ENCODE data around the gene ATXN10. TPM values are rescaled to one million over a fixed set of nuclear protein-coding genes. Genes with fewer than 3 reads are reported as not detected.
"Not testable (repeated sequence)": the region's sequence is repeated elsewhere in the genome, so short reads cannot be mapped to it uniquely, and the experiment has no call there.

ATXN10 gene, protein sequence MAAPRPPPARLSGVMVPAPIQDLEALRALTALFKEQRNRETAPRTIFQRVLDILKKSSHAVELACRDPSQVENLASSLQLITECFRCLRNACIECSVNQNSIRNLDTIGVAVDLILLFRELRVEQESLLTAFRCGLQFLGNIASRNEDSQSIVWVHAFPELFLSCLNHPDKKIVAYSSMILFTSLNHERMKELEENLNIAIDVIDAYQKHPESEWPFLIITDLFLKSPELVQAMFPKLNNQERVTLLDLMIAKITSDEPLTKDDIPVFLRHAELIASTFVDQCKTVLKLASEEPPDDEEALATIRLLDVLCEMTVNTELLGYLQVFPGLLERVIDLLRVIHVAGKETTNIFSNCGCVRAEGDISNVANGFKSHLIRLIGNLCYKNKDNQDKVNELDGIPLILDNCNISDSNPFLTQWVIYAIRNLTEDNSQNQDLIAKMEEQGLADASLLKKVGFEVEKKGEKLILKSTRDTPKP
- 100 to 1,000 TPM; 283 to 328 (median 322) TPM for polyA plus RNA-seq (ENCODE audit: insufficient read length in 4 of 4)

GRCh38 chr22:45671783-45672563 is at the start of gene ATXN10:
ATXN10 (plus strand) TSS chr22:45671834; CDS start chr22:45672064, 230 bp downstream.
- peak; percentile 70 to 75 (median 72) for DNase-seq (ENCODE audit: low read depth in 4 of 4, low spot score in 3 of 4)

- DNase-seq (ENCODE audit: low read depth in 4 of 4, low spot score in 3 of 4): no peak
Observed at GRCh38 chr22:45621836-45622600, 49.6 kb upstream of the ATXN10 start.

GRCh38 chr22:45623464-45624145 is 48.0 kb upstream of the ATXN10 start:
- not testable (repeated sequence) for DNase-seq (ENCODE audit: low read depth in 4 of 4, low spot score in 3 of 4)

- no peak for DNase-seq (ENCODE audit: low read depth in 4 of 4, low spot score in 3 of 4)
Observed at GRCh38 chr22:45626198-45626651, 45.4 kb upstream of the ATXN10 start.

- no peak for DNase-seq (ENCODE audit: low read depth in 4 of 4, low spot score in 3 of 4)
Observed at GRCh38 chr22:45627489-45628233, 44.0 kb upstream of the ATXN10 start.

DNA sequence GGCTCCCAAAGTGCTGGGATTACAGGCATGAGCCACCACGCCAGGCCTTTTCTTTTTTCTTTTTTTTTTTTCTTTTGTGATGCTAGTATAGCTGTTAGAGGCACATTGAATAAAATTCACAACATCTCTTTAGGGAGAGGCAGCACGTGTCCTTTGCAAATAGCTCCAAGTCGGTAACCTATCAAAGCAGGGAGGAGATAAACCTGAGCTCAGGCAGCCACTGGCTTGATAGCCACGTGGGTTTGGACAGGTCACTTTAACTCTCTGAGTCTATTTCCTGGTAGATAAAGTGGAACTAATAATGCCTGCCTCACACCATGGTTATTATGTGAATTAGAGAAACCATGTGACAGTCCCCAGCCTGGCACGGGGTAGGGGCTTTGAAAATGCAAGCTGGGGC is 43.1 kb upstream of the ATXN10 start:
- no peak for DNase-seq (ENCODE audit: low read depth in 4 of 4, low spot score in 3 of 4)

GRCh38 chr22:45629469-45630089 is 42.1 kb upstream of the ATXN10 start:
- no peak for DNase-seq (ENCODE audit: low read depth in 4 of 4, low spot score in 3 of 4)

GRCh38 chr22:45630436-45630835 is 41.2 kb upstream of the ATXN10 start:
- DNase-seq (ENCODE audit: low read depth in 4 of 4, low spot score in 3 of 4): no peak

GRCh38 chr22:45631140-45631840 is 40.3 kb upstream of the ATXN10 start:
- no peak for DNase-seq (ENCODE audit: low read depth in 4 of 4, low spot score in 3 of 4)

GRCh38 chr22:45631841-45632238 is 39.8 kb upstream of the ATXN10 start:
- no peak for DNase-seq (ENCODE audit: low read depth in 4 of 4, low spot score in 3 of 4)

- DNase-seq (ENCODE audit: low read depth in 4 of 4, low spot score in 3 of 4): no peak
Observed at GRCh38 chr22:45632791-45633515, 38.7 kb upstream of the ATXN10 start.

- DNase-seq (ENCODE audit: low read depth in 4 of 4, low spot score in 3 of 4): no peak
Observed at GRCh38 chr22:45636683-45637082, 35.0 kb upstream of the ATXN10 start.

DNA sequence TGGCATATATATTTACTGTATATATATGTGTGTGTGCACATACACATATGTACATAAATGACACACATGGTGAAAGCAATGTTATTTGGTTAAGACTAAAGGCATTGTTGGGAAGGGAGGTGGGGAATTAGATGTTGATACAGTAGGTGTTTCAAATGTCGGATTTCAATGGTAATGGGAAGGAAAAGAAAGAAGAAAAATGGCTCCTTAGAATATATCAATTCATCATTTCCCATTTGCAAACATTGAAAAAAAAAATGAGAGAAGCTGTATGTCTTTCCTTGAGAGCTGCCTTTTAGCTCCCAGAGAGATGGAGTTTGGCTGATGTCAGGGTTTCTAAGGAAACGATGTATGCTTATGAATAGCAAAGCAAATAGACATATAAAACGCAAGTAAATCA is 33.4 kb upstream of the ATXN10 start:
- DNase-seq (ENCODE audit: low read depth in 4 of 4, low spot score in 3 of 4): no peak

GRCh38 chr22:45638834-45639746 is 32.5 kb upstream of the ATXN10 start:
- no peak for DNase-seq (ENCODE audit: low read depth in 4 of 4, low spot score in 3 of 4)

- DNase-seq (ENCODE audit: low read depth in 4 of 4, low spot score in 3 of 4): no peak
Observed at GRCh38 chr22:45639747-45640102, 31.9 kb upstream of the ATXN10 start.

DNA sequence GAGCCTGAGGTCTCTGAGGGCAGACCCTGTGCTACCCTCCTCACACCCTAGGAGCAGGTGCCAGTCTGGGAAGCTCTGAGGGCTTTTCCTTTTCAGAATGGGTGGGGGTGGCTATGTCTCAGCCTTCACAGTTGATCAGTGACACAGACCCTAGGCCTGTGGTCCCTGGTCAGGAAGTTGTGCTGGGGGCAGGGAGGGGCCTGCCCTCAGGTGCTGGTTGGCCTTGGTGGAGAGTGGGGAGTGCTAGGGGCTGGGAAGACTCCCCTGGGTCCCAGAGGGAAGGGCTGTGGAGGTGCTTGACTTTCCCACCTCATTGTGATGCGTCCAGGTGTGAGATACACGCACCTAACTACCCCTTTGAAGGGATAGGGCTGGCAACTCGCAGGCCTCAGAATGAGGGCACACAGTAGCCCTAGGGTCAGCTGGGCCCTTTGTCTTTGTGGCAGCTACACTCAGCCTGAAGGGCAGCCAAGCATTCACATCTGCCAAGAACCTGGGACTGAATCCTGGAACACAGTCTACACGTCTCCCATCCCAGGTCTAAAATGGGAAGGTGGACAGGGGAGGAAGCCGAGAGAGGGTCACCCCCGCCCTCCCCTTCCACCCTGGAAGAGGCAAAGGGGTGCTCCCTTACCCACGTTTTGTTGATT is 31.2 kb upstream of the ATXN10 start:
- DNase-seq (ENCODE audit: low read depth in 4 of 4, low spot score in 3 of 4): no peak
